ENCODE results near the gene KRTDAP.

Gene KRTDAP

GRCh38 chr19:35449359-35450043 lies 40.8 kb downstream of the KRTDAP start:
- no peak for DNase-seq

GRCh38 chr19:35447606-35448469 lies 42.4 kb downstream of the KRTDAP start, which contains the start of gene FFAR2:
FFAR2 (plus strand) TSS chr19:35448257; CDS start chr19:35449715, 1,458 bp downstream.
- peak; percentile 66 for DNase-seq

GRCh38 chr19:35445826-35446593 lies 44.3 kb downstream of the KRTDAP start:
- DNase-seq: peak; percentile 64

GRCh38 chr19:35444735-35445134 lies 45.5 kb downstream of the KRTDAP start:
- no peak for DNase-seq

GRCh38 chr19:35442091-35442490 lies 48.2 kb downstream of the KRTDAP start:
- DNase-seq: peak; percentile 76

GRCh38 chr19:35439921-35440320 lies 50.3 kb downstream of the KRTDAP start:
- no peak for DNase-seq

GRCh38 chr19:35438527-35438926 lies 51.7 kb downstream of the KRTDAP start:
- DNase-seq: no peak

- no peak for DNase-seq
Observed at GRCh38 chr19:35438096-35438495, 52.2 kb downstream of the KRTDAP start.

GRCh38 chr19:35437406-35437951 lies 52.8 kb downstream of the KRTDAP start:
- no peak for DNase-seq
